Right hindlimb (tissue), 1 donor: Measurements from ENCODE around the gene CLIC5.

Experiments used
- DNase-seq: peaks from one replicate; pipeline ENCODE4 v3.0.0-alpha.2; 2018

The CLIC5 gene

DNA sequence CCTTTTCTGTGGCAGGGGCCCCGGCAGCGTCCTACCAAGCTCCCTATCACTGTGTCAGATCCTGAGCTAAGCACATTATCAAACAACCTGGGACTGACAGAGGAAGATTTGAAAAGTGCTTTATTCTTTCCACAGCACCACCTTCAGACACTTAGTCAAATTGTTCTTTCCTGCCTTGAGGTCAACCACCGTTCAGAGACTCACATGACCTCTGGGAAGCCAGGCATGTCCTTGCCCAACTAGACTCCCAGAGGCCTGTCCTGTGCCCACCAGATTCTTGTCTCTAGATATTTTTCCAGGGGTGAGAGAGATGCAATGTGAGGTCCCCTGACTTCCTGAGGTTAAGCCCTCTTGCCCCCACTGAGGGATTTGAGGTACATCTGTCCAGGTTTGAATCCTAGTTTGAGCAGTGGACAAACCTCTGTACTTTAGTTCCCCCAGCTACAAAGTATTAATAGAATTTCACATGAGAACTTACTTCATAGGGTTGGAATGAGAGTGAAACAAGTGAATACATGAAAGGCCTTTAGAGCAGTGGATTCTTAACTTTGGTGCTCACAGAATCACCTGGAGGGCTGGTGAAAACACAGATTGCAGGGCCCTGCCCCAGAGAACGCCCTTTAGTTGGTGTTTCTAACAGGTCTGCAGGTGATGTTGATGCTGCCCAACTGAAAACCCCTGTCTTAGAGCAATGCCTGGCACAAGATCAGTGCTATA, 179.8 kb downstream of the CLIC5 start:
- DNase-seq = no peak

DNA sequence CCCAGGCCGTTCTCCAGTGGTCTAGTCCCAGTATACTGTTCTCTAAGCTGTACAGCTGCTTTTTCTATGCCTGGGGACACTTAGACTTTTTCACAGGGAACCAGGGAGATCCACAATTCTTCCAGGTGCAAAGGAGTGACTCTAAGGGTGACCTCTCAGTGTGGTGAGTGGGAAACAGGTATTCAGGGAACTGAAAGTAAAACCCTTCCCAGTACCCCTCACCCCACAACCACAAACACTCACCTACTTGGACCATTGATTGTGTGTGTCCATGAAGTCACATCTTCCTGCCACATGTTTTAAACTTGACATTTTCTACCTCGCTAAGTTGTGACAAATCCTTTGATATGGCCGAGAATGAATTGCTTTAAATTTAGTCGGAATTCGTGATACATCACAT, 183.6 kb downstream of the CLIC5 start:
- DNase-seq = no peak
